Stimulated activated CD8-positive, alpha-beta memory T cell treated with anti-CD3 and anti-CD28 coated beads, Interleukin-7, amount 100 ng/mL, for 48 hours (primary cell): ENCODE measurements around the gene GNG7.

Experiments used
- DNase-seq, 2 donors: peaks; one replicate each; pipeline ENCODE4 v3.0.0-alpha.2; 2020; ENCODE audit warnings: low read depth in 1 of 2; ENCODE audit errors: extremely low read depth in 1 of 2

The GNG7 gene

GRCh38 chr19:2492870-2493269 is 209.6 kb downstream of the GNG7 start:
- no peak for DNase-seq

DNA sequence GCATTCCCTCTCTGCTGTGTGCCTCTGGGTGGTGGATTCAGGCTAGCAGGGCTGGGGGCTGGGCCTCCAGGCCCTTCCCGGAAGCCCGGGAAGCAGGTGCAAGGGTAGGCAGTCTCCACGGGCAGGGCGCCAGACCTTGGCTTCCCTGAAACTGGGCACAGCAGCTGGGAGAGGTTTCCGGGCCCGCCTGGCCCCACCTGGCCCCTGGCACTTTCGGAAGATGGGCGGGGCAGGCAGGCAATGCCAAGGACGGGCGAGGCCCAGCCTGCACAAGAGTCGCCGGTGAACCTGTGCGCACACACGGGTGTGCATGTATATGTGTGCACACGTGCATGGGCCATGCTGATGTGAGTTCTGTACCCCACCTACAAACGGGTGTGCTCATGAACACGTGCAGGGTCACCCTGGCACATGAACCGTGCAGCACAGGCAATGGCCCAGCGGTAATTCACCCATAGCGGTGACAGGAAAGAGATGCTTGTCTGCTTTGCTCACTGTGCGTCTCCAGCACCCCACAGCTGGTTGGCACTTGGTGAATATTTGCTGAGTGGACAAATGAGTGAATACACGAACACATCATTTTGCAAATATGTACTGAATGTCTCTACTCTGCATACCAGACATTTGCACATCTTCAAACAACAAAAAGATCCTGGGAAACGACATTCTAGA is 211.2 kb downstream of the GNG7 start:
- no peak for DNase-seq

DNA sequence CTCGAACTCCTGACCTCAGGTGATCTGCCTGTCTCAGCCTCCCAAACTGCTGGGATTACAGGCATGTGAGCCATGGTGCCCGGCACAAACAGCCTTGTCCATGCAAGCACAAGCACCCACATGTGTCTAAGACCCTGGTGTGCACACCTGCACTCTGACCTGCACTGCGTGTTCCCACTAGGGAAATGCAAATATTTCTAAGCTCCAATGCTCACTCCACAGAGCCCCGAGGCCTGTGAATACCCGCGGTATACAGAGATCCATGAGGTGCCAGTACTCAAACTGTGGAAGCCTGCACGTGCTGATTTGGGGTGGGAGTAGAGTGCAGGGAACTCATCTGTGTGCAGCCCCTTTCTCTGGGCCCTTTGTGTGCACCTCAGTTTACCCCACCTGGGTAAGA is 211.8 kb downstream of the GNG7 start:
- DNase-seq, result no peak

DNA sequence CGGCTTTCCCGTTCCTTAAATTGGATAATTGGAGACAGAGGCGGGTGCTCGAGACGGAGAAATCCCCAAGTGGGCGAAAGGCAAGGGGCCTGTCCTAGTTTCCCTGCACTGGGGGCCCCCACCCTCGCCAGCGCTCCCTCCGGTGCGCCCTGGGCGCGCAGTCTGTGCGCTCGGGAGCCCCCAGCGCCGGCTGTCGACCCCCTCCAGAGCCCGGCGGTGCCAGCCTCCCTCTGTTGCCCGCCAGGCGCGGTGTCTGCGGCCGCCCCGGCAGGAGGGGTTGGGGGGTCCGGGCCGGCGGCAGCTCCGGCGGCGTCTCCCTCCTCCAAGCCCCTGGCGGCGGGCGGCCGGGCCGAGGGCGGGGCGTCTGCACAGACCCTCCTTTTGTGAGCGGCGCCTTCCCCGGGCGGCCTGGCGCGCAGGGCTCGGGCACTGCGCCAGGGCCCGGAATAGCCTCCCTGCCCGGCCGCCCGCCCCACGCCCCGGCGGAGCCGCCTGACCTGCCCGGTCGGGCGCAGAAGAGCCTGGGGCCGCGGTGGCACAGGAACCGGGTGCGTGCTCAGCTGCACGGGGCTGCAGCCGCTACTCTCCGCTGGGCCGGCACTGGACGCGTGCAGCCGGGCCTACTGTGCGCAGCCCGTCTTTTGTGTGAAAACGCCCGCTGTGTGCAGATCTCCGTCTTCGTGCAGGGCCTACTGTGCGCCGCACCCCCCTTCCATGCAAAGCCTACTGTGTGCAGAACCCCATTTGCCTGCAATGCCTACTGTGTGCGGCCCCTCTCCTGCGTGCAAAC is 213.4 kb downstream of the GNG7 start:
- DNase-seq, result no peak

GRCh38 chr19:2488405-2488941 is 214.0 kb downstream of the GNG7 start:
- no peak for DNase-seq

GRCh38 chr19:2487842-2488241 is 214.7 kb downstream of the GNG7 start:
- no peak for DNase-seq

DNA sequence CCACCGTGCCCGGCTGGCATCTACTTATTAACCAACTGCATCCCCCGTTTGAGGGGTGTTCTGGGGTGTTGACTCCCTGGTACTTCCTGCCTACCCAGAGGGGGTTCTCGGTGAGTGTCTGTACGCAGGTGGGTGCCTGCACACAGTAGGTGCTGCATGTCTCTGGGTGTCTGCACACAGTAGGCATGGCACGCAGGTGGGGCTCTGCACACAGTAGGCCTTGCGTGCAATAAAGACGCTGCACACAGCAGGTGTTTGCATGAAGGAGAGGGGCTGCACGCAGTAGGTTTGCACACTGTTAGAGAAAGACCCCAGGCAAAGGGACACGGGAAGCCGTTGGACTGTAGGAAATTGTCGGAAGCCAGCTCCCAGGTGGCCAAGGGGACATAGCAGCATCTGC is 215.4 kb downstream of the GNG7 start:
- DNase-seq, result no peak

GRCh38 chr19:2485428-2485827 is 217.1 kb downstream of the GNG7 start:
- DNase-seq, result no peak

- DNase-seq, result no peak
These were observed 218.1 kb downstream of the GNG7 start for GRCh38 chr19:2484178-2484937.

- DNase-seq, result no peak
These were observed 218.9 kb downstream of the GNG7 start for GRCh38 chr19:2483484-2484151.

DNA sequence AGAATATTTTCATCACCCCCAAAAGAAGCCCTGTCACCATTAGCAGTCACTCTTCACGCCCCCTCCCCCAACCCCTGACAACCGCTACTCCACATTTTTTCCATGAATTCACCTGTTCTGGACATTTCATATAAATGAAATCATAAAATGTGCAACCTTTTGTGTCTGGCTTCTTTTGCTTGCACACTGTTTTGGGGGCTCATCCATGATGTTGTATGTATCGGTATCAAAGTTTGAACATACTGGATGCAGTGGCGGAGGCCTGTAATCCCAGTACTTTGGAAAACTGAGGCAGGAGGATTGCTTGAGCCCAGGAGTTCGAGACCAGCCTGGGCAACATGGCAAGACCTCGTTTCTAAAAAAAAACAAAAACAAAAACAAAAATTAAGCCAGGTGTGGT is 219.4 kb downstream of the GNG7 start:
- DNase-seq, result no peak

DNA sequence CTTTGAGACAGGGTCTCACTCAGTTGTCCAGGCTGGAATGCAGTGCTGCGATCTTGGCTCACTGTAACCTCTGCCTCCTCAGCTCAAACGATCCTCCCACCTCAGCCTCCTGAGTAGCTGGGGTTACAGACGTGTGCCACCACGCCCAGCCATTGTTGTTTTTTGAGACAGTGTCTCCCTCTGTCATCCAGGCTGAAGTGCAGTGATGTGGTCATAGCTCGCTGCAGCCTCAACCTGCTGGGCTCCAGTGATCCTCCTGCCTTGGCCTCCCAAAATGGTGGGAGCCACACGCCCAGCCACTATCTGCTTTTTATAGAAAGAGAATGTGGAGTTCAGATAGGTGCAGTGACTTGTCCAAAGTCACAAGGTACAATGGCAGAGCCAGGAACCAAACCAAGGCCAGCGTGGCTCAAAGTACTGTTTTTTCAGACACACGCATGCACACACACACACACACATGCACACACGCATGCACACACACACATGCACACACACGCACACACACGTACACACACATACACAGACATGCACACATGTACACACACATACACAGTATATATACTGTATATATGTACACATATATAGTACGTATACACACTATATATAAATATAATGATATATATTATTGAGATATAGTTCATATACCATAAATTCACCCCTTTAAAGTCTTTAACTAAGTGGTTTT is 220.0 kb downstream of the GNG7 start:
- no peak for DNase-seq

GRCh38 chr19:2481466-2481865 is 221.0 kb downstream of the GNG7 start:
- no peak for DNase-seq

- DNase-seq, result no peak
These were observed 222.8 kb downstream of the GNG7 start for GRCh38 chr19:2479556-2480194.

- DNase-seq, result peak in 1 of 2 donors; percentile 52
These were observed 223.5 kb downstream of the GNG7 start for GRCh38 chr19:2478756-2479555.

- DNase-seq, result no peak
These were observed 224.2 kb downstream of the GNG7 start for GRCh38 chr19:2478278-2478755.

- DNase-seq, result no peak
These were observed 224.7 kb downstream of the GNG7 start for GRCh38 chr19:2477732-2478191.

DNA sequence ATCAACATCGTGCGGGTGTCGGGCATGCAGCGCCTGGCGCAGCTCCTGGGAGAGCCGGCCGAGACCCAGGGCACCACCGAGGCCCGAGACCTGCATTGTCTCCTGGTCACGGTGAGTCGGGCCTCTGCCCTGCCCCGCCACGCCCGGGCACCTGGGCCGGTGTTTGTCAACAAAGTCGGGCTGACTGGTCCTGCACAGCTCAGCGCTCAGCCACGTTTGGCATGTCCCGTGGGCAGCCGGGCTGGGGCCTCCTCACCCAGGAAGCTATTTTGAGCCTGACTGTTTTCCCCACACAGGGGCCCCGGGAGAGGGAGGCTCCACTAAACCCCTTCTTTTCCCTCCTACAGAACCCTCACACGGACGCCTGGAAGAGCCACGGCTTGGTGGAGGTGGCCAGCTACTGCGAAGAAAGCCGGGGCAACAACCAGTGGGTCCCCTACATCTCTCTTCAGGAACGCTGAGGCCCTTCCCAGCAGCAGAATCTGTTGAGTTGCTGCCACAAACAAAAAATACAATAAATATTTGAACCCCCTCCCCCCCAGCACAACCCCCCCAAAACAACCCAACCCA is 225.3 kb downstream of the GNG7 start:
- DNase-seq, result no peak
